HepG2 (cell line): Measurements from ENCODE around the gene CDK15. TPM values are rescaled to one million over a fixed set of nuclear protein-coding genes. Genes with fewer than 3 reads are reported as not detected.

Experiments used
- CBX2 ChIP-seq, 2 experiments: fragments of 200-600 bp in 1 of 2; sonication (generic); formaldehyde crosslinking in 1 of 2; IDR thresholded peaks; 2 replicates each; pipeline versions ENCODE4 v1.7.0 to v1.8.1; 2018 to 2022; ENCODE audit warnings: low read depth in 2 of 2, low read length in 1 of 2, mild to moderate bottlenecking in 1 of 2, missing genetic modification reagents in 1 of 2
- CCDC6 ChIP-seq: sonication (generic); formaldehyde crosslinking; IDR thresholded peaks from 2 replicates; pipeline ENCODE4 v1.8.1; 2022; ENCODE audit warnings: mild to moderate bottlenecking, missing genetic modification reagents, moderate library complexity
- CHCHD3 ChIP-seq: sonication (generic); formaldehyde crosslinking; IDR thresholded peaks from 2 replicates; pipeline ENCODE4 v1.8.0; 2022; ENCODE audit warnings: mild to moderate bottlenecking, missing genetic modification reagents, moderate library complexity
- DPF2 ChIP-seq: sonication (generic); formaldehyde crosslinking; IDR thresholded peaks from 2 replicates; pipeline ENCODE4 v1.4.0; 2020; ENCODE audit warnings: mild to moderate bottlenecking, low read depth, missing genetic modification reagents, borderline replicate concordance
- GTF3A ChIP-seq: sonication (generic); formaldehyde crosslinking; conservative IDR thresholded peaks from 2 replicates; pipeline ENCODE4 v1.4.0; 2020; ENCODE audit warnings: mild to moderate bottlenecking, missing genetic modification reagents
- HNF4G ChIP-seq, 2 experiments: sonication (generic) in 1 of 2; formaldehyde crosslinking in 1 of 2; IDR thresholded peaks; 2 replicates each; pipeline versions ENCODE4 v1.4.0 to v1.6.1; 2011 to 2020; ENCODE audit warnings: borderline replicate concordance in 2 of 2, low read depth in 2 of 2, mild to moderate bottlenecking in 2 of 2, low read length in 1 of 2, missing genetic modification reagents in 1 of 2, moderate library complexity in 1 of 2
- KLF16 ChIP-seq, 2 experiments: sonication (generic) in 1 of 2; formaldehyde crosslinking in 1 of 2; IDR thresholded peaks; 2 replicates each; pipeline versions ENCODE4 v1.6.1 to v1.8.0; 2016 to 2023; ENCODE audit warnings: missing genetic modification reagents in 2 of 2, missing compliant biosample characterization in 1 of 2
- MAX ChIP-seq: IDR thresholded peaks from 2 replicates; pipeline ENCODE4 v1.6.1; 2012; ENCODE audit warnings: inconsistent platforms
- MBNL3 ChIP-seq: fragments of 250-450 bp; sonication (Bioruptor Pico); conservative IDR thresholded peaks from 2 replicates; pipeline ENCODE4 v1.8.0; 2022; ENCODE audit warnings: mild to moderate bottlenecking, inconsistent platforms
- NFE2L2 ChIP-seq: fragments of 150-350 bp; IDR thresholded peaks from 2 replicates; pipeline ENCODE4 v1.6.1; 2014; ENCODE audit warnings: low read length
- TOE1 ChIP-seq: sonication (generic); formaldehyde crosslinking; IDR thresholded peaks from 2 replicates; pipeline ENCODE4 v1.4.0; 2020; ENCODE audit warnings: mild to moderate bottlenecking, missing genetic modification reagents
- ZIK1 ChIP-seq: sonication (generic); formaldehyde crosslinking; IDR thresholded peaks from 2 replicates; pipeline ENCODE4 v1.5.0; 2020; ENCODE audit warnings: mild to moderate bottlenecking, low read depth, missing genetic modification reagents, borderline replicate concordance
- ZNF451 ChIP-seq: sonication (generic); formaldehyde crosslinking; IDR thresholded peaks from 2 replicates; pipeline ENCODE4 v1.5.0; 2020; ENCODE audit warnings: mild to moderate bottlenecking, missing genetic modification reagents
- ZNF512B ChIP-seq: sonication (generic); formaldehyde crosslinking; IDR thresholded peaks from 2 replicates; pipeline ENCODE4 v1.5.1; 2020; ENCODE audit warnings: missing genetic modification reagents, mild to moderate bottlenecking, borderline replicate concordance
- ZNF547 ChIP-seq: sonication (generic); formaldehyde crosslinking; IDR thresholded peaks from 2 replicates; pipeline ENCODE4 v1.5.1; 2020; ENCODE audit warnings: mild to moderate bottlenecking, missing genetic modification reagents
- polyA plus RNA-seq, 8 experiments: library from polyadenylated mRNA; depleted of rRNA in 3 of 8; stranded (reverse) in 7 of 8; unstranded in 1 of 8; fragments of >200 nt; fragmentation: Illumina TruSeq in 4 of 8; extraction: Trizol in 4 of 8; gene quantifications; 2 replicates each; pipeline versions ENCODE4 v1.2.1 to v1.2.3, GENCODE V29; 2011 to 2016; ENCODE audit warnings: low read depth in 4 of 8, missing spikeins in 1 of 8, mixed read lengths in 1 of 8; ENCODE audit not compliant: insufficient read depth in 1 of 8
- total RNA-seq, 5 experiments: library from RNA; depleted of rRNA; stranded (reverse); fragments of >200 nt; fragmentation: Illumina TruSeq; extraction: Trizol; gene quantifications; 2 replicates each; pipeline ENCODE4 v1.2.3, GENCODE V29; 2016; ENCODE audit warnings: low read depth in 1 of 5
- TF ChIP-seq, protein P1 (sequence below): sonication (generic); formaldehyde crosslinking; IDR thresholded peaks from 2 replicates; pipeline ENCODE4 v1.8.1; 2023; ENCODE audit warnings: mild to moderate bottlenecking, missing genetic modification reagents, borderline replicate concordance
- TF ChIP-seq, protein P2 (sequence below): sonication (generic); formaldehyde crosslinking; IDR thresholded peaks from 2 replicates; pipeline ENCODE4 v1.4.0; 2020; ENCODE audit warnings: missing genetic modification reagents, mild to moderate bottlenecking, borderline replicate concordance
- TF ChIP-seq, protein P3 (sequence below): sonication (generic); formaldehyde crosslinking; IDR thresholded peaks from 2 replicates; pipeline ENCODE4 v1.4.0; 2020; ENCODE audit warnings: mild to moderate bottlenecking, missing genetic modification reagents
- TF ChIP-seq, protein P4 (sequence below): sonication (generic); formaldehyde crosslinking; IDR thresholded peaks from 2 replicates; pipeline ENCODE4; 2020; ENCODE audit warnings: missing genetic modification reagents, mild to moderate bottlenecking, borderline replicate concordance

CDK15 gene
- total and polyA plus RNA-seq, 2 of the 13 experiments (the other 11 are each of a cell fraction or from before 2014, with no cell fraction given), result not detected

- TF ChIP-seq TOE1 (CRISPR knock-in tag) (no peak), CCDC6 (CRISPR knock-in tag) (peak; percentile 40; the same call in 1 of the 2 replicates), CHCHD3 (CRISPR knock-in tag) (peak; percentile 42; the same call in 1 of the 2 replicates), ZNF512B (CRISPR knock-in tag) (no peak), CBX2 (IDR thresholded peaks at IDR 0.05; ENCODE audit: low read depth, low read length) (no peak), CBX2 (CRISPR knock-in tag; IDR thresholded peaks at IDR 0.05; ENCODE audit: low read depth) (no peak), MAX (peak; percentile 59; the same call in 1 of the 2 replicates), ZIK1 (CRISPR knock-in tag) (0 out of 2 replicates have a peak, but pooled peaks have one; percentile 12), ZNF451 (CRISPR knock-in tag) (no peak), GTF3A (CRISPR knock-in tag) (no peak), KLF16 (CRISPR knock-in tag; IDR thresholded peaks at IDR 0.05) (no peak), MBNL3 (CRISPR knock-in tag) (no peak), HNF4G (IDR thresholded peaks at IDR 0.05; ENCODE audit: borderline replicate concordance, low read depth, low read length) (no peak), HNF4G (CRISPR knock-in tag; IDR thresholded peaks at IDR 0.05; ENCODE audit: borderline replicate concordance, low read depth) (peak; percentile 40; the same call in 1 of the 2 replicates), DPF2 (CRISPR knock-in tag) (no peak), NFE2L2 (no peak), ZNF547 (CRISPR knock-in tag) (no peak)
- TF ChIP-seq, protein P1, sequence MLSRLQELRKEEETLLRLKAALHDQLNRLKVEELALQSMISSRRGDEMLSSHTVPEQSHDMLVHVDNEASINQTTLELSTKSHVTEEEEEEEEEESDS, result 0 out of 2 replicates have a peak, but pooled peaks have one; percentile 45
- TF ChIP-seq, protein P2, sequence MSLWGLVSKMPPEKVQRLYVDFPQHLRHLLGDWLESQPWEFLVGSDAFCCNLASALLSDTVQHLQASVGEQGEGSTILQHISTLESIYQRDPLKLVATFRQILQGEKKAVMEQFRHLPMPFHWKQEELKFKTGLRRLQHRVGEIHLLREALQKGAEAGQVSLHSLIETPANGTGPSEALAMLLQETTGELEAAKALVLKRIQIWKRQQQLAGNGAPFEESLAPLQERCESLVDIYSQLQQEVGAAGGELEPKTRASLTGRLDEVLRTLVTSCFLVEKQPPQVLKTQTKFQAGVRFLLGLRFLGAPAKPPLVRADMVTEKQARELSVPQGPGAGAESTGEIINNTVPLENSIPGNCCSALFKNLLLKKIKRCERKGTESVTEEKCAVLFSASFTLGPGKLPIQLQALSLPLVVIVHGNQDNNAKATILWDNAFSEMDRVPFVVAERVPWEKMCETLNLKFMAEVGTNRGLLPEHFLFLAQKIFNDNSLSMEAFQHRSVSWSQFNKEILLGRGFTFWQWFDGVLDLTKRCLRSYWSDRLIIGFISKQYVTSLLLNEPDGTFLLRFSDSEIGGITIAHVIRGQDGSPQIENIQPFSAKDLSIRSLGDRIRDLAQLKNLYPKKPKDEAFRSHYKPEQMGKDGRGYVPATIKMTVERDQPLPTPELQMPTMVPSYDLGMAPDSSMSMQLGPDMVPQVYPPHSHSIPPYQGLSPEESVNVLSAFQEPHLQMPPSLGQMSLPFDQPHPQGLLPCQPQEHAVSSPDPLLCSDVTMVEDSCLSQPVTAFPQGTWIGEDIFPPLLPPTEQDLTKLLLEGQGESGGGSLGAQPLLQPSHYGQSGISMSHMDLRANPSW (CRISPR knock-in tag), result 0 out of 2 replicates have a peak, but pooled peaks have one; percentile 41
- TF ChIP-seq, protein P3, sequence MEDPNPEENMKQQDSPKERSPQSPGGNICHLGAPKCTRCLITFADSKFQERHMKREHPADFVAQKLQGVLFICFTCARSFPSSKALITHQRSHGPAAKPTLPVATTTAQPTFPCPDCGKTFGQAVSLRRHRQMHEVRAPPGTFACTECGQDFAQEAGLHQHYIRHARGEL, result no peak
- TF ChIP-seq, protein P4, sequence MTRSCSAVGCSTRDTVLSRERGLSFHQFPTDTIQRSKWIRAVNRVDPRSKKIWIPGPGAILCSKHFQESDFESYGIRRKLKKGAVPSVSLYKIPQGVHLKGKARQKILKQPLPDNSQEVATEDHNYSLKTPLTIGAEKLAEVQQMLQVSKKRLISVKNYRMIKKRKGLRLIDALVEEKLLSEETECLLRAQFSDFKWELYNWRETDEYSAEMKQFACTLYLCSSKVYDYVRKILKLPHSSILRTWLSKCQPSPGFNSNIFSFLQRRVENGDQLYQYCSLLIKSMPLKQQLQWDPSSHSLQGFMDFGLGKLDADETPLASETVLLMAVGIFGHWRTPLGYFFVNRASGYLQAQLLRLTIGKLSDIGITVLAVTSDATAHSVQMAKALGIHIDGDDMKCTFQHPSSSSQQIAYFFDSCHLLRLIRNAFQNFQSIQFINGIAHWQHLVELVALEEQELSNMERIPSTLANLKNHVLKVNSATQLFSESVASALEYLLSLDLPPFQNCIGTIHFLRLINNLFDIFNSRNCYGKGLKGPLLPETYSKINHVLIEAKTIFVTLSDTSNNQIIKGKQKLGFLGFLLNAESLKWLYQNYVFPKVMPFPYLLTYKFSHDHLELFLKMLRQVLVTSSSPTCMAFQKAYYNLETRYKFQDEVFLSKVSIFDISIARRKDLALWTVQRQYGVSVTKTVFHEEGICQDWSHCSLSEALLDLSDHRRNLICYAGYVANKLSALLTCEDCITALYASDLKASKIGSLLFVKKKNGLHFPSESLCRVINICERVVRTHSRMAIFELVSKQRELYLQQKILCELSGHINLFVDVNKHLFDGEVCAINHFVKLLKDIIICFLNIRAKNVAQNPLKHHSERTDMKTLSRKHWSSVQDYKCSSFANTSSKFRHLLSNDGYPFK (CRISPR knock-in tag), result no peak
Measured at GRCh38 chr2:201781557-201782051, 24.7 kb upstream of the CDK15 start (continued).
